ENCODE measurements around the gene UBFD1.
A peak's percentile ranks its signal among the peaks of the same experiment; 100 is the strongest.

Gene UBFD1

DNA sequence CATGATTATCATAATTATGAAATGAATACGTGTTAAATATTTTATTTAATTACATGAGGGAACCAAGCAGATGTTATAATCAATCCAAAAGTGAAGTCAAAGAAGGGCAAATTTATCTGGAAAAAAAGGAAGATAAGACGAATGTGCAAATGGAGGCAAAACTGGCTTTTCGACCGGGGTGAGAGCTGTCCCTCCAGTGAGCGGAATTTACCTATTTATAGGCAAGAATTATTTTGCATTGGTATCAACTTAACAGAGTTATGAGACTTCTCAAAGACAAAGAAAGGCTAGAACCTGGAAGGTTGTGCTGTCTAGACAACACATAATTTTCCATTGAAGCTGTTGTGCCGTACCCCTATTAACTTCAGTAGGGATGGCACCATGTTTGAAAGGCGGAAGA is 45.8 kb upstream of the UBFD1 start:
- no peak for TF ChIP-seq CTCF (IDR thresholded peaks at IDR 0.05; ENCODE audit: insufficient read depth, low read depth, low read length, missing control alignments)
- no peak for DNase-seq (ENCODE audit: low read depth)
- H3K4me3 ChIP-seq (ENCODE audit: low read length): no peak overlapping the region

DNA sequence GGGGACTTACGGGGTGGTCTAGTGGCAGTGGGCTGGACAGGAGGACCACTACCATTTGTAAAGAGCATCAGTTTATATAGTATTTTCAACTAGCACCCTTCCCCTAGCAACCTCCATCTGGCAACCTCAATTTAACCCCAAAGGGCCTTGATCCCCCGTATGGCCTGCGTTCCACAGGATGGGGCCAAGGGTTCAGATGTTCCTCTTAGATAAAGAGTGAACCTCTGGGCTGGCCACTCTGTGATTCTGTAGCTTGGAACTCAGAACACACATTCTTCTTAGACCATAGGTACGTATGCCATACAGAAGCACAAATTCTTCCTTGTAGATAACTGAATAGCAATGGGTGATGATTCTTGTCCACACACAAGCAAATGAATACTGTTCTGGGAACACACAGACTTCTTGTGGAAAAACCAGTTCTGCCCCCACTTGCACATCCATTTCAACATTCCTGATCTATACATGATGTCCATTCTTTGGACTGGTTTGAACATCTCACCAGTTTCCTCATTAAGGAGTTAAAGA is 45.3 kb upstream of the UBFD1 start:
- no peak for TF ChIP-seq CTCF (IDR thresholded peaks at IDR 0.05; ENCODE audit: insufficient read depth, low read depth, low read length, missing control alignments)
- H3K4me3 ChIP-seq (ENCODE audit: low read length): no peak overlapping the region
- peak; percentile 43 for DNase-seq (ENCODE audit: low read depth)

GRCh38 chr16:23514381-23515152 is 43.0 kb upstream of the UBFD1 start:
- DNase-seq (ENCODE audit: low read depth): no peak
- no peak overlapping the region for H3K4me3 ChIP-seq (ENCODE audit: low read length)
- TF ChIP-seq CTCF (IDR thresholded peaks at IDR 0.05; ENCODE audit: insufficient read depth, low read depth, low read length, missing control alignments): no peak

GRCh38 chr16:23515881-23516280 is 41.6 kb upstream of the UBFD1 start:
- H3K4me3 ChIP-seq (ENCODE audit: low read length): no peak overlapping the region
- TF ChIP-seq CTCF (IDR thresholded peaks at IDR 0.05; ENCODE audit: insufficient read depth, low read depth, low read length, missing control alignments): no peak
- DNase-seq (ENCODE audit: low read depth): no peak

DNA sequence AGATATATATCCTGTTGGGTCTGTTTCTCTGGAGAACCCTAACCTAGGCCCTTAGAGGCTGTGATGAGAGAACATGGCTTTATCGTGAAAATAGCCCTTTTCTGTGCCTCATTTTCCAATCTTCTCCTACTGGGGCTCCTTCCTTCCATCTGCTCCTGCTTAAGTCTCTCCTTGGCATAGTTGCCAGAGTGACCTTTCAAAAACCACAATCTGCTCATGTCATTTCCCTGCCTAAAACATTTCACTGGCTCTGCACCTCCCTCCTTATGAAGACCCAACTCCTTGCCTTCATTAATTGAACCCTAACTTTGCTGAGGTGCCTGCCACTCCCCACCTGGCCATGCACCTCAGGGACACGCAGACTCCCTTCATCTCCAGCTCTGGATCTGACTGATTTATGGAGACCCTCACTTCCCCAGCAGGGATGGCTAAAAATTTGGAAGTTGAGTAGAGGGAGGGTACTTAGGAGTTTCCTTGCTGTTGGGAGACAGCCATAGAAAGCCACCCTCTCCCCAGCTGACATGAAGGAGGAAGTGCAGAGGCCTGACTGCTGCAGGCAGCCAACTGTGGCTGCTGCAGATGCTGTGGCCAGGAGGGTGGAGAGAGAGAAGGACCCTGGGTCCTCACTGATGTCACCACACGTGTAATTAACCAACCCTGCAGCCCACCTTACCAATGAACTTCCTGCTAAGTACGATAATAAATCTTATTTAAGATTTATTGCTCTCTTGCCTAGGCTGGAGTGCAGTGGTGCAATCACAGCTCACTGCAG is 41.0 kb upstream of the UBFD1 start:
- TF ChIP-seq CTCF (IDR thresholded peaks at IDR 0.05; ENCODE audit: insufficient read depth, low read depth, low read length, missing control alignments): no peak
- DNase-seq (ENCODE audit: low read depth): no peak

DNA sequence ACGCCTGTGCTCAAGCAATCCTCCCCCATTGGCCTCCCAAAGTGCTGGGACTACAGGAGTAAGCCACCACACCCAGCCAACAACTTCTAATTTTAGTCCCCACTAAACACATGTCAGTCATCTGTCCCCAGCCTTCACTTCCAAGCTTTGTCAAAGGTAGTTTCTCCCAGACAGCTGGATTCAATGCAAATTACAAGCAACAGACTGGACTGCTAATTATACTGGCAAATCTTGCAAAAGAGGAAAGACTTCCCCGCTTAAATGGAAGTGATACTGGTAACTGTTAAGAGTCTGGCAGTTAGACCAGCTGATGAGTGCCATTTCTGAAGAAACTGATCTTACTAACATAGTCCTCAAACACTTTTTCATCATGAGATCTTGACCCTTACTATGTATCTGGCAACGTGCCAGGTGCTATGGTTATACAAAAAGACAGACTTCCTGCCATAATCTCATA is 39.1 kb upstream of the UBFD1 start:
- TF ChIP-seq CTCF (IDR thresholded peaks at IDR 0.05; ENCODE audit: insufficient read depth, low read depth, low read length, missing control alignments): no peak
- DNase-seq (ENCODE audit: low read depth): no peak

More for the DNA sequence above, 41.0 kb upstream of the UBFD1 start:
- no peak overlapping the region for H3K4me3 ChIP-seq (ENCODE audit: low read length)

More for the DNA sequence above, 39.1 kb upstream of the UBFD1 start:
- no peak overlapping the region for H3K4me3 ChIP-seq (ENCODE audit: low read length)
